Stimulated activated CD8-positive, alpha-beta memory T cell treated with anti-CD3 and anti-CD28 coated beads, Interleukin-4, amount 100 ng/mL, for 1 hour (primary cell): Measurements from ENCODE around the gene ARPIN.
A peak's percentile ranks its signal among the peaks of the same experiment; 100 is the strongest.
"Not testable (repeated sequence)": the region's sequence is repeated elsewhere in the genome, so short reads cannot be mapped to it uniquely, and the experiment has no call there.

ENCODE experiments used
- DNase-seq, 2 donors: peaks; one replicate each; pipeline ENCODE4 v3.0.0-alpha.2; 2020; ENCODE audit warnings: low read depth in 2 of 2, low spot score in 1 of 2

ARPIN gene

DNA sequence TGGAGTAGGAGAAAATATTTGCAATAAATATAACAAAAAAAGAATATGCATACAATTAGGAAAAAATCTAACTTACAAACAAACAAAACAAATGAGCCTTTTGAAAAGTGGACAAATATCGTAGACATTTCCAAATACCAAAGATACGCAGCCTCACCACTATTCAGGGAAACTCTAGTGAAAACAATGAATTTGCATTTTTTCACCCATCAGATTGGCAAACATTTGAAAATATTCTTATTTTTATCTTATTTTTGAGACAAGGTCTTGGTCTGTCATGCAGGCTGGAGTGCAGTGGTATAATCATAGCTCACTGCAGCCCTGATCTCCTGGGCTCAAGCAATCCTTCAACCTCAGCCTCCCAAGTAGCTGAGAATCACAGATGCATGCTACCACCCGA lies 34.4 kb downstream of the ARPIN start:
- DNase-seq: no peak

DNA sequence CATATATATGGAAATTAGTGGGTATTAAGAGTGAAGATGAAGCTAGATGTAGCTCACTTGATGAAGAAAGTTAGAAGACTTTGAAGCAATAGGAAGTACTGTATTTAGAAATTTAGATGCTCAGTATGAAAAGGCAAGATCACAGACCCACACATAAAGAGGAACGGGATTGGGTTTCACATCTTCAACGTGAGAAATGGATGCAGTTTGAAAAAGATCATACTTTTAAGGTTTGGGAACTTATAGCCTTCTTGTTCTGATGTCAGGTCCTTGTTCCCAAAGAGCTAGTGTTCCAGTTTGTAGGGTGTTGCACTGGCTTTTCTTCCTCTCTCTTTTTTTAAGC lies 35.7 kb downstream of the ARPIN start:
- DNase-seq: no peak

DNA sequence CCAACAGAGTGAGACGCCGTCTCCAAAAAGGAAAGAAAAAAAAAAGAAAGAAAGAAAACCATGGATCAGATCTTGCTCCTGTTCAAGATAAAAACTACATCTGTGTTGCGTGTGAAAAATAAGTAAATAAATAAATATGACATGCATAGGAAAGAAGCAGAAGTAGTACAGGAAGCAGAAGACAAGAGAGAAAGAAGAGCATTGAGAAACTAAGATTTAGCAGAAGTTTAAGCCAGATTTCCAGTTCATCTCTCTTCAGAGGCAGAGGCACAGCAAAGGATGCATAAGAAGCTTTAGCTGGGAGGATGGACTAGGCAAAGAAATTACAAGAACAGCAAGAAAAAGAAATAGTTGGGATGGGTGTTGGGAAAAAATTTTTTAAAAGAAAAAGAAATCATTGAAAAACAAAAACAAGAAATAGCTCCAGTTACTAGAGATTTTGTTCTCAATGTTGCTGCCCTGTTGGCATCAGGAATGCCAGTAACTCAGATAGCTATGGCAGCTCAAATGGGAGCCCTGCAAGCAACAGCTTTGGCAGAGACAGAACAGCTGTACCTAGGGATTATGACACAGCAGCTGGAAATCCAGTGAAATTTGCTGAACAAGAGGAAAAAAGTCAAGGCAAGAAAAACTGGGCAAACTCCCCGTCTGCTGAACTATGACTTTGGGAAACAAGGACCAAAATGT lies 36.2 kb downstream of the ARPIN start:
- no peak for DNase-seq

DNA sequence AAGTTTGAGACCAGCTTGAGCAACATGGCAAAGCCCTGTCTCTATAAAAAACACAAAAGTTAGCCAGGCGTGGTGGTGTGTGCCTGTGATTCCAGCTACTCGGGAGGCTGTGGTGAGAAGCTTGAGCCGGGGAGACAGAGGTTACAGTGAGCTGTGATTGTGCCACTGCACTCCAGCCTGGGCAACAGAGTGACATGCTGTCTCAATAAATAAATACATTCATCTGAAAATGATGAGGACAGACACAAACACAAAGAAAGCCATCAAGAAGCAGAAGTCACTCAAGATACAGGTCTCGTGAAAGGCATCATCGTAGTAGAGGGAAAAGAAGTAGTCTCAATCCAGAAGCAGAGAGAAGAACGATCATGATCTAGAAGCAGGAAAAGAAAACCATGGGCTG lies 37.0 kb downstream of the ARPIN start:
- no peak for DNase-seq

DNA sequence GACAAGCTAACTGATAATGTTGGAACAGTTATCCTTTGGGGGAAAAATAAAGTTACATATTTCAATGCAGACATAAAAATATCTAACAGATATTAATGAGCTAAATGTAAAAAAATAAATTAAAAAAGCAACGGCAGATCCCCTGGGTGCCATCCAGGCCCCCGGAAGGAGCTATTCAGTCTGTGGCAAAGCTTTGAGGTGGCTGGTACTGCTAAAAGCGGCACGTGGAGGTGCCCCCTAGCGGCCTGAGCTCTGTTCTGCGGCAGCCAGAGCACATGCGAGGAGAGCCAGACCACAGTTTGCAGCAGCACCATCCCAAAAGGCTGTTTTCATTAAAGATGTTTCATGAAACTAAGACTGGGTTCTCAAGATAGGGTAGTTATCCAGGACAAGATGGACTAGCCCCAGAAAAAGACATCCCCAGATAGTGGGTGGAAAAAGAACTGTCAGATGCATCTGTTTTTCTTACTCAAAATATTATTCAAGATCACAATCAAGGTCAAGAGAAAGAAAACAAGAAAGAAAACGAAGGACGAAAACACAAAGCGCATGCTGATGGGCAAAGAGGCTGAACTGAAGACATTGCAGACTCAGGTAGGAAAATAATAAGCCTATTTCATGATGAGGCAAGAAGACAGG lies 37.7 kb downstream of the ARPIN start:
- DNase-seq: peak; percentile 57 to 62

DNA sequence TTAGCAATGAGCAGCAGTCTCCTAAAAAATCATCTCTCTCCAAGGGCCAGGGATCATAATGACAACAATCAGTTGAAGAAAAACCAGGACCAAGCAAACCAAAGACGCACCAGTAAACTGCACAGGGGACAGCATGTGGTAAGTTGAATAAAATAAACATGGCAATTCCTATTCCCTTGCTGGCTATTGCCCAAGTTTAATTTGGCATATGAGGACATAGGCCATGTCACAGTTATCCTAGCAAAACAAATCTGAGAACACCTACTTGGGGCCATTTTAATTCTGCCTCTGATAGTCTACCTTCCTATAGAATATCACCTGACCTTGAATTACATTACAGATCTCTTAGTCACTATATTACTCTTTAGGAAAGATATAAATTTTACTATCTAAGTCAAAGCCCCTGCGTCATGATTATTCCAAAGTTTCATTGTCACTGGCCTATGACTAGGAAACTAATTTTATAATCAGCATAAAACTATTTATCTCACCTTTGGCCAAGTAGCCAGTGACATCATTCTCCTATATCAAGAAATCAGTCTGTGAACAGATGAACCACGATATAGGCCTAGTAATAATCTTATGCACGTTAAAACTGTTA lies 42.0 kb downstream of the ARPIN start:
- DNase-seq: no peak

DNA sequence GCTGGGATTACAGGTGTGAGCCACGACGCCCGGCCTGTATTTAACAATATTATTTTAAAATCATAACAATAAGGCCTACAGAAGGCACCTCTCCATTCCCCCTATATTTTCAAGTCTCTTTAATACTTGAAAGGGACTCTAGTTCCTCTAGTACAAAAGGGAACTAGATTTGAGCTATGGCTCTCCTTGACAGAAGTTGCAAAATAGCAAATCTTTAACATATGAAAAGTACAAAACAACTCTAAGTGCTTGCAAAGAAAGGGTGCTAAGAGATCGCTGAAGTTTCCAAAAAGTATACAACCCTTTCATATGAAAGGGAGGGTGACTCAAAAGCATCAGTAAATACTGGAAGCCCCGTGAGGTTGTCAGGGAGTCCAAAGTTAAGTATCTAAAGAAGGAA lies 42.7 kb downstream of the ARPIN start:
- DNase-seq: no peak

DNA sequence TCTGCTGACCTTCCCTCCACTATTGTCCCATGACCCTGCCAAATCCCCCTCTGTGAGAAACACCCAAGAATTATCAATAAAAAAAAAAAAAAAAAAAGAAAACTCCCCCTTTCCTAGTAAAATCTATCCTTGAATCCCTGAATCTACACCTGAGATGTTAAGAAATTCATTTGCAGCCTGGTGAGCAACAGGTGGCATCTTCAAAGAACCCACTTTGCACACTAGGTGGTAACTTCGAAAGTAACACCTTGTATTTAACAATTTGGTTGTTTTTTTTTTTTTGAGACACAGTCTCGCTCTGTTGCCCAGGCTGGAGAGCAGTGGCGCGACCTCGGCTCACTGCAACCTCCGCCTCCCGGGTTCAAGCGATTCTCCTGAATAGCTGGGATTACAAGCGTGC lies 43.3 kb downstream of the ARPIN start:
- DNase-seq: not testable (repeated sequence)

DNA sequence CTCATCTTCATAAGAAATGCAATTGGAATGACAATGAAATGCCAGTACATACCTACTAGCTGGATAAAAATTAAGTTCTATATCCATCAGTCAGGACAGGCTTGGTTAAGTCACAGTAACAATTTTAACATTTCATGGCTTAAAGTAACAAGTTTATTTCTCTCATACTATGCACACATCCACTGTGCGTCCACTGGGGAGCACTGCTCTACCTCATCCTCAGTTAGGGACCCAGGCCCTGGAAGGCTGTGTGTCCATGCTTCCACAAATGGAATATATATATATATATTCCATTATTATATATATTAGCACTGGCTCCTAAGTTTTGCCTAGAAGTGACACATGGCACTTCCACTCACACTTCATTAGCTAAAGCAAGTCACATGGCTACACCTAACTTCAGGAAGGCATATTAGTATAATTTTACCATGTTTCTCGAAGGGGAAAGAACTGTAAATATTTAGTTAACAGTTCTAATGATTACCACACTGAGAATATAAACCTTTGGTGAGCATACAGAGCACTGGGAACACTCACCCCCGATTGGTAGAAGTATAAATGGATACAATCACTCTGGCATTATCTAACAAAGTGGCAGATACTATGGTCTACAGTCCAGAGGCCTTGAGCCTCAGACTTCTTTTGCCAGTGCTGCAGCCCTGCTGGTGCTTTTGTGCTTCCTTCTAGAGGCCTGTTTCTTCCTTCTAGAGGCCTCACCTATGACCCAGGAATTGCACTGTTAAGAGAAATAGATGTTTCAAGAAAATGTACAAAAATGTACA lies 47.6 kb downstream of the ARPIN start:
- no peak for DNase-seq

DNA sequence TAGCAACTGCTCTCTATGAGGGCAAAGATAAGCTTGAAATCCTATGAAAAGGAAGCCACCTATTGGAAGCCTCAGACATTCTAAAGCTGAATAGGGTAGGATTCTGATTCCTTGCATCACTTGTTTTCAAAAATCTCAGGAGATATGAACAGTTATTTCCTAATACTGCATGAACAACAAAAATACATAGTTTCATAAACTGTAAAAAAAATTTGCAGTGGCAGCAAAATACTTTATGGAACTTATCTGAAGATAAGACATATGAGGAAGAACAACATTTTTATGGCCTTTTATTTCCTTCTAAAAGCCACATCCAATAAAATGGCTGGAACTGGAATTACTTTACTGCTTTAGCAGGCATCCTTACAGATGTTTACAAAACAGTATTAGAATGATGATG lies 48.8 kb downstream of the ARPIN start:
- DNase-seq: no peak

DNA sequence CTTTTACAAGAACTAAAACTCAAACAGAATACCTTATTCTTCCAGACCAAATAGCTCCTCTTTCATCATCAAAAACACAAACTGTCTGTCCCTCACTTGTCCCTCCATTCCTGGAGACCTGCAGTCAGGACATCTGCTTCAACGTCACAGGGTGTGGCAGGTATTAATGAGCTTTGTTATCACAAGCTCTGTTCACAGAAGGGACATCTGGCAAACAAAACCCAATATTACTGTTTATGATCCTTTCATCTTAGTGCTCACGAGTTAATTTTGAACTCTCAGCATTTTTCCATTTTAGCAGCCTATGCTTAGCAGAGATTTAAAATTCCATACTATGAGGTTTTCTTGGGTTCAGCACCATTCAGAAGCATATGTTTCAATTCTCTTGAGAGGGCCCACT lies 51.9 kb downstream of the ARPIN start:
- DNase-seq: no peak

DNA sequence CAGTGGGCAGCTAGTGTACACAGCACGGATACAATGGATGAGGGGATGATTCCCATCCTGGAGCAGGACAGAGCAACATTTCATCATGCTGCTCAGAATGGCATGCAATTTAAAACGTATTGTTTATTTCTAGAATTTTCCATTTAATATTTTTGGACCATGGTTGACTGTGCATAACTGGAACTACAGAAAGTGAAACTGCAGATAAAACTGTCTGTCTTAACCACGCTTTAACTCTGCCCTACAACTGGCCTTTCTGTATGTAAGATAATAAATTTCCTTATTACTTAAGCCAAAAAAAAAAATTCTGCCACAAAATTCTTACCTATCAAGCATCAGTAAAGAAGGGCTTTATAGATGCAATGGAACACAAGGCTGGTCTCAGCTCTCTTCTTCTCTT lies 52.3 kb downstream of the ARPIN start:
- DNase-seq: no peak

DNA sequence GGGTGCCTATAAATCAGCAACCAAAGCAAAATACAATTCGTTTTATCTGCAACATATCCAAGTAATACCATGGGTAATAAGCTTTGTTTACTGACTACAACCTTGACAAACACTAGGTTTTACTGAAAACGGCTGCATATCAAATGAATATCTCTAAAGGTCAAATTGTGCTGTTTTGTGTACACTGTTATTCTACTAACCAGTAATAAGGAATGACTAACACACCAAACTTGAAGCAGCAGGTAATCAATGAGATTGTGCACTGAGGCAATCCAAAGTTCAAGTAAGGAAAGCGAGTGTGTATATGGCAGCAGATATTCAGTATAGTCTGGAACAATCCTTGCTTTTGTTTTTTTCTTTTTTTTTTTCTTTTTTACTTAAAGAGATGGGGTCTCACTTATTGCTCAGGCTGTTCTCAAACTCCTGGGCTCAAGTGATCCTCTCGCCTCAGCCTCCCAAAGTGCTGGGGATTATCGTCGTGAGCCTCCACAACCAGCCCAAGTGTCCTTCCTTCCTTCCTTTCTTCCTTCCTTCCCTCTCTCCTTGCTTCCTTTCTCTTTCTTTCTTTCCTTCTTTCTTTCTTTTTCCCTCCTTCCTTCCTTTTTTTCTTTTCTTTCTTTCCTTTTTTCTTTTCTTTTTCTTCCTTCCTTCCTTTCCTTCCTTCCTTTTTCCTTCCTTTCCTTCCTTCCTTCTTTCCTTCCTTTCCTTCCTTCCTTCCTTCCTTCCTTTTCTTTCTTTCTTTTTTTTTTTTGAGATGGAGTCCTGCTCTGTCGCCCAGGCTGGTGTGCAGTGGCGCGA lies 53.9 kb downstream of the ARPIN start:
- no peak for DNase-seq

DNA sequence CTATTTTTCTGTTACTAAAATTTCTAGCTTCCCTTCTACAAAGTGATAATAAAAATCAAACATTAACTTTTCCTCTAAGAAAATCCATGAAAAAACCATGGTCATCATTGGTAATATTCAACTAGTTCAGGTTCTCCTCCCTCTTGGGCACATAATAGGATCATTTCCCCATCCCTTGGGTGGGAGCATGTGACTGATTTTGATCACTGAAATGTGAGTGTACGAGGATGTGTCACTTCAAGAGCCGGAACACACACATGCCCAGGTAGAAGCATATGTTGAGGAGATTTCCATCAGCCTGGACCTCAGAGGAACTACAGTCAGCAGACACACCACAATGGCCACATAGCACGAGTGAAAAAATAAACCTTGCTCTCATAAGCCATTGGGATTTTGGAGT lies 55.1 kb downstream of the ARPIN start:
- no peak for DNase-seq

DNA sequence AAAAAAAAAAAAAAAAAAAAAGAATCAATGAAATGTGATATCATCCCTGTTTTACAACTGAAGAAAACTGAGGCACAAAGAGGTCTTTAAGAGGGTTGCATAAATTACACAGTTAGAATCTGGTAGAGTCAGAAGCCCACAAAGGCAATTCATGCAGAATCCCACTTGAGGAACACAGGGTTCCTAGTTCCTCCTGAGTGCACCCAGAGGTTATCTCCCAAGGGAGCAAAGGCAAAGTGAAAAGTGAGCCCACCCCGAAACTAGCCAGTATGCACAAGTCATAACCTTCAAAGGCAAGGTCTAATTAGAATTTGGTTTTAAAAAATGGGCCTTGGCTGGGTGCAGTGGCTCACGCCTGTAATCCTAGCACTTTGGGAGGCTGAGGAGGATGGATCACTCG lies 56.8 kb downstream of the ARPIN start:
- DNase-seq: no peak

DNA sequence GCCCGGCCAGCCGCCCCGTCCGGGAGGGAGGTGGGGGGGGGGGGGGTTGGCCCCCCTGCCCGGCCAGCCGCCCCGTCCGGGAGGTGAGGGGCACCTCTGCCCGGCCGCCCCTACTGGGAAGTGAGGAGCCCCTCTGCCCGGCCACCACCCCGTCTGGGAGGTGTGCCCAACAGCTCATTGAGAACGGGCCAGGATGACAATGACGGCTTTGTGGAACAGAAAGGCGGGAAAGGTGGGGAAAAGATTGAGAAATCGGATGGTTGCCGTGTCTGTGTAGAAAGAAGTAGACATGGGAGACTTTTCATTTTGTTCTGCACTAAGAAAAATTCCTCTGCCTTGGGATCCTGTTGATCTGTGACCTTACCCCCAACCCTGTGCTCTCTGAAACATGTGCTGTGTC lies 57.9 kb downstream of the ARPIN start:
- not testable (repeated sequence) for DNase-seq

DNA sequence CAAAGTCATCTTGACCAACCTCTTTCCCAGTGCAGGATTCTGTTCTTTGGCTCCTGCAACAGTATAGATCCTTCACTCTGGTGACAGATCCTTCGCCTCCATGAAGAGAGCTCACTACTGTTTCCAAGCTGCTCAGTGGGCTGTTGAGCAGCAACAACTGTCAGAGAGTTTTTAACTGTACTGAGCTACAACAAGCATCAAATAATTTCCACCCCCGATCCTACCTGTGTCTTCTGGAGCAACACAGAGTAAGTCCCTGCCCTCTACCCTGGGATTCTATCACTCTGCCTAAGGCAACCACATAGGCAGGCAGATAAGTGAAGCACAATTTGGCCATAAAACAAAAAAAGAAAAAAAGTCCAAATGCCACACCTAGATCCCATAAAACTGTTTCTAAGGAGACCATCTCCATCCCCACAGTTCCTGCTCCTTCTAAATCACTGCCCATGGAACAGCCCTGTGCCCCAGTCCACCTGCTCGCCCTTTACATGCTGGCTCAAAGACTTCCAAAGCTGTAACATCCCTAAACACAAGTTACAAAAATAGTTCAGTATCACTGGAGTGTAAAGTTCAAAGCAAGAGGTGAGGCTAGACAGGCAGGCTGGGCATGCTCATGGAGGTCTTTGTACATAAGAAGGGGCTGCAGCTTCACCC lies 60.3 kb downstream of the ARPIN start:
- no peak for DNase-seq

DNA sequence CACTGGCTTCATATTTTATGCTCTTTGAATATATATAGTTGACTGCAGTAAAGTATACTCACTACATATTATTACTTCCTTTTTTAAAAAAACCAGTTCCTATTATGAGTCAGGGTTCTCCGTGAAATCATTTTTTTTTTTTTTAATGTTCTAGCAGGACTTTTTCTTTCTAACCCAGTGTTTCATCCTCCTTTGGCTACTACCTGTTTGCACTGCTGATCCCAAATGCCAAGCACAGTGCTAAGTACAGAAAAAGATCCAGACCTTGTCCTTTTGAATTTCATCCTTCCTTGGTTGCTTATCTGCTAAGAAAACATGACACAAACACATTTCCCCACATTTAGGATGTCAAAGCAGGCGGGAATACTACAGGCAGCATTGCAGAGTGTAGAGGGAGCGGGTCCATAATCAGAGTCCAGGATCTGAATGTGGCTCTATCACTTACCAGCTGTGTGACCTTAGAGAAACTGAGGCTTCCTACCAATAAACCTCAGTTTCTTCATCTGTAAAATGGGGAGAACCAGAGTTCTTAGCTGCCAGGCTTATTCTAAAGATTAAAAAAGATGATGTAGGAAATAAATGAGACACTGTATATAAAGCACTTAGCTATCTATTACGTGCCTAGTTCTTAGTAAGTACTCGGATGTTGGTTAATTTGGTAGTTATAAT lies 60.9 kb downstream of the ARPIN start:
- DNase-seq: no peak

DNA sequence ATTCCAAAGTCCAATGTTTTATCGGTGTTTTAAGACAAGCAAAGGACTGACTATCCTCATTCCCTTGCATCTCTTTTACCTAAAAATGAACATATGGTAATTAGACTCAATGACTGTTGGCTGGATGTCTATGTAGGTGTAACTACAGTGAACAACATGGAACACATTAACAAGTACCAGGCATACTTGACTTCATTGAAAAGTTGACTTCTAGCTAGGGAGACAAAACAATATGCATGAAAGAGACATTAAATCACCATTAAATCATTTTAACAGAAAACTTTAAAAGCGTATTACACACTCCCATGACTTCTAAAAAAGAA lies 63.8 kb downstream of the ARPIN start:
- DNase-seq: no peak

DNA sequence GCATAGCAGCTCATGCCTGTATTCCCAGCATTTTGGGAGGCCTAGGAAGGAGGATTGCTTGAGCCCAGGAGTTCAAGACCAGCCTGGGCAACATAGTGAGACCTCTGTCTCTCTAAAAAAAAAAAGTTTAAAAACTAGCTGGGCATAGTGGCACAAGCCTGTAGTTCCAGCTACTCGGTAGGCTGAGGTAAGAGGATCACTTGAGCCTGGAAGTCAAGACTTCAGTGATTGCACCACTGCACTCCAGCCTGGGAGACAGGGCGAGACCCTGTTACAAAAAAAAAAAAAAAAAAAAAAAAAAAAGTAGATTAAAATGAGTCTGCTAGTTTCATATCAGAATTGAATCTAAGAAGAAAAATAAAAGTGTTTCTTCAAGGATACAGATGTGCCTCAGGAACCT lies 65.7 kb downstream of the ARPIN start:
- no peak for DNase-seq
